Neuronal stem cell (in vitro differentiated cells): Measurements from ENCODE around the gene KLK5.

ENCODE experiments used
- DNase-seq: peaks from one replicate; pipeline ENCODE4 v3.0.0-alpha.2; 2013; ENCODE audit warnings: low spot score
- H2AFZ ChIP-seq: one replicate; pipeline ENCODE4 v1.6.1; 2013; ENCODE audit warnings: mild to moderate bottlenecking, low read length, inconsistent platforms
- H2AK5ac ChIP-seq: 2 replicates; pipeline ENCODE4 v1.6.1; 2013; ENCODE audit warnings: low read depth, mild to moderate bottlenecking, inconsistent platforms, low read length, moderate library complexity, mixed read lengths
- H2BK120ac ChIP-seq: 2 replicates; pipeline ENCODE4 v1.6.1; 2013; ENCODE audit warnings: low read depth, mild to moderate bottlenecking, inconsistent platforms, low read length, moderate library complexity, mixed read lengths
- H2BK12ac ChIP-seq: one replicate; pipeline ENCODE4 v1.6.1; 2013; ENCODE audit warnings: low read length, inconsistent platforms
- H2BK15ac ChIP-seq: 2 replicates; pipeline ENCODE4 v1.6.1; 2013; ENCODE audit warnings: mild to moderate bottlenecking, low read length, inconsistent platforms, mixed read lengths
- H2BK5ac ChIP-seq: one replicate; pipeline ENCODE4 v1.6.1; 2013; ENCODE audit warnings: inconsistent platforms, mild to moderate bottlenecking, low read length, moderate library complexity
- H3K14ac ChIP-seq: one replicate; pipeline ENCODE4 v1.6.1; 2013; ENCODE audit warnings: low read length, inconsistent platforms
- H3K18ac ChIP-seq: 2 replicates; pipeline ENCODE4 v1.6.1; 2013; ENCODE audit warnings: low read length, inconsistent platforms
- H3K23ac ChIP-seq: 2 replicates; pipeline ENCODE4 v1.6.1; 2013; ENCODE audit warnings: low read depth, mild to moderate bottlenecking, mixed read lengths, low read length, inconsistent platforms; ENCODE audit not compliant: poor library complexity
- H3K27ac ChIP-seq: replicated peaks from 3 replicates; pipeline ENCODE4 v1.5.1; 2013; ENCODE audit warnings: low read length, inconsistent platforms
- H3K27me3 ChIP-seq, 3 experiments: 2 replicates each; pipeline ENCODE4 v1.6.1; 2013; ENCODE audit warnings: low read length in 3 of 3, mild to moderate bottlenecking in 2 of 3, inconsistent platforms in 1 of 3, low read depth in 1 of 3, mixed read lengths in 1 of 3, moderate library complexity in 1 of 3; ENCODE audit not compliant: control insufficient read depth in 3 of 3, insufficient read depth in 3 of 3
- H3K36me3 ChIP-seq, 2 donors: replicated peaks in 1 of 2; 2 replicates each; pipeline ENCODE4 v1.6.1; 2013; ENCODE audit warnings: low read length in 2 of 2; ENCODE audit not compliant: control insufficient read depth in 2 of 2, insufficient read depth in 2 of 2
- H3K4ac ChIP-seq: 2 replicates; pipeline ENCODE4 v1.6.1; 2013; ENCODE audit warnings: inconsistent platforms, mild to moderate bottlenecking, low read length, moderate library complexity
- H3K4me1 ChIP-seq, 2 donors: 1 replicate in 1 of 2; 2 replicates in 1 of 2; pipeline ENCODE4 v1.6.1; 2013; ENCODE audit warnings: low read length in 2 of 2, low read depth in 1 of 2; ENCODE audit not compliant: control insufficient read depth in 2 of 2, insufficient read depth in 1 of 2
- H3K4me2 ChIP-seq: one replicate; pipeline ENCODE4 v1.6.1; 2013; ENCODE audit warnings: mild to moderate bottlenecking, low read length, inconsistent platforms; ENCODE audit not compliant: insufficient read depth, poor library complexity, severe bottlenecking
- H3K4me3 ChIP-seq, 2 donors: 2 replicates each; pipeline ENCODE4 v1.5.1; 2013; ENCODE audit warnings: low read length in 2 of 2, mild to moderate bottlenecking in 2 of 2, inconsistent platforms in 1 of 2, moderate library complexity in 1 of 2
- H3K79me1 ChIP-seq: one replicate; pipeline ENCODE4 v1.6.1; 2013; ENCODE audit warnings: low read depth, mild to moderate bottlenecking, inconsistent platforms, low read length, moderate library complexity
- H3K9ac ChIP-seq: one replicate; pipeline ENCODE4 v1.6.1; 2013; ENCODE audit warnings: mild to moderate bottlenecking, low read depth, low read length, inconsistent platforms; ENCODE audit not compliant: poor library complexity
- H3K9me3 ChIP-seq, 2 donors: replicated peaks in 1 of 2; 2 replicates each; pipeline versions ENCODE3 to v1.6.1; 2013; ENCODE audit warnings: low read length in 2 of 2, mild to moderate bottlenecking in 2 of 2, inconsistent platforms in 1 of 2, low read depth in 1 of 2, mixed read lengths in 1 of 2, moderate library complexity in 1 of 2; ENCODE audit not compliant: control insufficient read depth in 2 of 2, insufficient read depth in 1 of 2
- H4K8ac ChIP-seq: one replicate; pipeline ENCODE4 v1.6.1; 2013; ENCODE audit warnings: low read depth, mild to moderate bottlenecking, inconsistent platforms, low read length, moderate library complexity
- H4K91ac ChIP-seq: one replicate; pipeline ENCODE4 v1.6.1; 2013; ENCODE audit warnings: low read length, low read depth, mild to moderate bottlenecking, inconsistent platforms; ENCODE audit not compliant: poor library complexity
- WGBS, 2 donors: extraction: QIAGEN DNeasy Blood & Tissue Kit; methylation state at CpG; one replicate each; pipeline ENCODE4 v1.1.7; 2013; ENCODE audit warnings: missing lambda C conversion rate in 2 of 2, mixed read lengths in 1 of 2; ENCODE audit not compliant: insufficient read length in 2 of 2, insufficient replicate concordance in 1 of 2; ENCODE audit errors: extremely low coverage in 2 of 2; 5-methylcytosine and 5-hydroxymethylcytosine counted together

The KLK5 gene

GRCh38 chr19:50977626-50978025 lies 24.8 kb upstream of the KLK5 start:
- no peak overlapping the region for H3K23ac ChIP-seq
- no peak overlapping the region for H3K4me3 ChIP-seq
- H3K36me3 ChIP-seq, result no peaks in the 10 kb centered on the region
- H3K4ac ChIP-seq, result no peak overlapping the region
- no peak overlapping the region for H2BK15ac ChIP-seq
- H2AK5ac ChIP-seq, result no peak overlapping the region
- H3K9ac ChIP-seq, result no peak overlapping the region
- no CpG with 5 or more reads among the region's 4 CpGs for WGBS, 2 donors
- H3K9me3 ChIP-seq, result no peaks in the 10 kb centered on the region
- no peak overlapping the region for H2BK12ac ChIP-seq
- no peak overlapping the region for H2AFZ ChIP-seq
- DNase-seq, result no peak
- no peaks in the 10 kb centered on the region for H3K79me1 ChIP-seq
- H3K27me3 ChIP-seq, result peaks cover 0 to 7% (median 2%) of the 10 kb centered on the region in 3 experiments
- H4K91ac ChIP-seq, result no peak overlapping the region
- no peak overlapping the region for H3K18ac ChIP-seq
- H3K4me1 ChIP-seq, result peaks cover 0 to 10% of the 10 kb centered on the region in 2 donors
- H2BK120ac ChIP-seq, result no peak overlapping the region
- H4K8ac ChIP-seq, result no peak overlapping the region
- H3K14ac ChIP-seq, result no peak overlapping the region
- no peak overlapping the region for H3K27ac ChIP-seq
- no peak overlapping the region for H2BK5ac ChIP-seq
- no peak overlapping the region for H3K4me2 ChIP-seq

DNA sequence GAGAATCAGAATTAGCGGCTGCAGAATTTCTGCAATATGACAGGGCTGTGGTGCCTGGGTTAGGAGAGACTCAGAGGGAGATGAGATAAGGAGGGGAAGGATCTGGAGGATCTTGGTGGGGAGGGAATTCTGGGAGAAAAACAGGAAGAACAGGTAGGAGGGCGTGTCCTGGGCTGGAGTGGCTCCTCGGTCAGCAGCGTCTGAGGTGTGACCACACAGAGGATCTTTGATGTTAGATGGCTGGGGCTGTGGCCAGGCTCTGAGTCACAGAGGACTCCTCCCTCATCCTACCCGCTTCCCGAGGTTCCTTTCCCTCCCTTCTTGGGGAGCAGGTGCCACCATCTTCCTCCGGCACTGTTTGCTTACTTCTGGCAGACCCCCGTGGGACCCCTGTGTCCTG lies 22.9 kb upstream of the KLK5 start:
- Histone ChIP-seq H3K14ac (no peak overlapping the region), H3K4me3 (no peak overlapping the region), H3K9ac (no peak overlapping the region), H4K91ac (no peak overlapping the region), H3K79me1 (no peaks in the 10 kb centered on the region), H2AK5ac (no peak overlapping the region), H3K4ac (no peak overlapping the region), H3K27ac (no peak overlapping the region), H2BK5ac (no peak overlapping the region), H3K18ac (peak overlapping the region; percentile 25), H2BK120ac (no peak overlapping the region), H3K9me3 (no peaks in the 10 kb centered on the region), H2AFZ (no peak overlapping the region), H2BK12ac (no peak overlapping the region), H3K36me3 (no peaks in the 10 kb centered on the region), H3K23ac (no peak overlapping the region), H4K8ac (no peak overlapping the region), H2BK15ac (no peak overlapping the region), H3K4me2 (no peak overlapping the region), H3K27me3 (peaks cover 0 to 4% (median 2%) of the 10 kb centered on the region in 3 experiments), H3K4me1 (peaks cover 0 to 9% of the 10 kb centered on the region in 2 donors)
- DNase-seq, result no peak
- no CpG with 5 or more reads among the region's 8 CpGs for WGBS, 2 donors

- Histone ChIP-seq H2BK5ac (no peak overlapping the region), H4K91ac (no peak overlapping the region), H2BK15ac (no peak overlapping the region), H2BK12ac (no peak overlapping the region), H3K18ac (no peak overlapping the region), H3K9me3 (no peaks in the 10 kb centered on the region), H3K4me3 (no peak overlapping the region), H3K27ac (no peak overlapping the region), H2AK5ac (no peak overlapping the region), H3K4me1 (peaks cover 0 to 7% of the 10 kb centered on the region in 2 donors), H3K36me3 (no peaks in the 10 kb centered on the region), H3K14ac (no peak overlapping the region), H2AFZ (no peak overlapping the region), H3K23ac (no peak overlapping the region), H3K9ac (no peak overlapping the region), H3K4ac (no peak overlapping the region), H3K27me3 (peaks cover 0 to 4% (median 2%) of the 10 kb centered on the region in 3 experiments), H3K79me1 (no peaks in the 10 kb centered on the region), H4K8ac (no peak overlapping the region), H2BK120ac (no peak overlapping the region), H3K4me2 (no peak overlapping the region)
- WGBS, 2 donors, result no CpG with 5 or more reads among the region's 9 CpGs
- DNase-seq, result no peak
These were observed 22.1 kb upstream of the KLK5 start for GRCh38 chr19:50974702-50975556.

GRCh38 chr19:50972795-50973376 lies 20.0 kb upstream of the KLK5 start:
- no peak overlapping the region for H3K27ac ChIP-seq
- H2BK120ac ChIP-seq, result no peak overlapping the region
- DNase-seq, result no peak
- H3K14ac ChIP-seq, result no peak overlapping the region
- H3K4me2 ChIP-seq, result no peak overlapping the region
- H4K91ac ChIP-seq, result no peak overlapping the region
- H2BK12ac ChIP-seq, result no peak overlapping the region
- no peak overlapping the region for H3K23ac ChIP-seq
- H3K4me1 ChIP-seq, result peaks cover 0 to 14% of the 10 kb centered on the region in 2 donors
- WGBS, 2 donors, result no CpG with 5 or more reads among the region's 9 CpGs
- no peaks in the 10 kb centered on the region for H3K9me3 ChIP-seq
- no peak overlapping the region for H2AK5ac ChIP-seq
- no peak overlapping the region for H2AFZ ChIP-seq
- H3K4ac ChIP-seq, result no peak overlapping the region
- peaks cover 0 to 2% (median 0%) of the 10 kb centered on the region in 3 experiments for H3K27me3 ChIP-seq
- no peak overlapping the region for H2BK15ac ChIP-seq
- no peak overlapping the region for H4K8ac ChIP-seq
- H3K79me1 ChIP-seq, result no peaks in the 10 kb centered on the region
- no peak overlapping the region for H2BK5ac ChIP-seq
- no peaks in the 10 kb centered on the region for H3K36me3 ChIP-seq
- H3K9ac ChIP-seq, result no peak overlapping the region
- H3K4me3 ChIP-seq, result no peak overlapping the region
- peak overlapping the region; percentile 45 for H3K18ac ChIP-seq
